GM13977 (cell line): ENCODE measurements around the gene NPRL2.

ENCODE experiments used
- DNase-seq: peaks from one replicate; pipeline ENCODE4 v3.0.0; 2012; ENCODE audit warnings: low spot score
- CTCF ChIP-seq: IDR thresholded peaks from 2 replicates; pipeline ENCODE4 v1.5.1; 2012; ENCODE audit warnings: mild to moderate bottlenecking, control low read depth; ENCODE audit not compliant: insufficient read depth; ENCODE audit errors: extremely low read depth, missing control alignments
- in situ Hi-C: fragments of 300-500 bp; cut with MboI; formaldehyde crosslinking; loops from one replicate; pipeline ENCODE4 v1.12.0; 2022; ENCODE audit warnings: low sequenced_read_pairs, low pct_unique_long_range_greater_than_20kb, mixed read lengths, inconsistent platforms; ENCODE audit not compliant: unreplicated experiment

The NPRL2 gene

GRCh38 chr3:50300681-50301254 lies 49.8 kb downstream of the NPRL2 start:
- DNase-seq: no peak
- in situ Hi-C loops: no loop called here
- no peak for TF ChIP-seq CTCF

- TF ChIP-seq CTCF: no peak
- in situ Hi-C loops: no loop called here
- DNase-seq: no peak
Observed at GRCh38 chr3:50299929-50300680, 50.5 kb downstream of the NPRL2 start.

- in situ Hi-C loops: no loop called here
- no peak for TF ChIP-seq CTCF
- DNase-seq: no peak
Observed at GRCh38 chr3:50299638-50299928, 51.0 kb downstream of the NPRL2 start.

GRCh38 chr3:50298836-50299637 lies 51.5 kb downstream of the NPRL2 start, which contains the start of the genes HYAL3 and NAA80:
TSS of gene HYAL3 (minus strand) at chr3:50299405. CDS start at chr3:50295602, 3,803 bp downstream.
TSS of gene NAA80 (minus strand) at chr3:50299405. CDS start at chr3:50297463, 1,942 bp downstream.
- in situ Hi-C loops: no loop called here
- TF ChIP-seq CTCF: peak; percentile 39
- DNase-seq: peak; percentile 99

- no peak for DNase-seq
- no peak for TF ChIP-seq CTCF
- in situ Hi-C loops: no loop called here
Observed at GRCh38 chr3:50297896-50298725, 52.5 kb downstream of the NPRL2 start.

- no peak for DNase-seq
- in situ Hi-C loops: no loop called here
- TF ChIP-seq CTCF: no peak
Observed at GRCh38 chr3:50297384-50297775, 53.2 kb downstream of the NPRL2 start.
